SKM-1 (cell line): ENCODE data around the gene TTYH2.

Source experiments
- DNase-seq: peaks from one replicate; lab custom pipeline; 2025; ENCODE audit not compliant: unreplicated experiment; lab: John Stamatoyannopoulos, UW

TTYH2 gene

DNA sequence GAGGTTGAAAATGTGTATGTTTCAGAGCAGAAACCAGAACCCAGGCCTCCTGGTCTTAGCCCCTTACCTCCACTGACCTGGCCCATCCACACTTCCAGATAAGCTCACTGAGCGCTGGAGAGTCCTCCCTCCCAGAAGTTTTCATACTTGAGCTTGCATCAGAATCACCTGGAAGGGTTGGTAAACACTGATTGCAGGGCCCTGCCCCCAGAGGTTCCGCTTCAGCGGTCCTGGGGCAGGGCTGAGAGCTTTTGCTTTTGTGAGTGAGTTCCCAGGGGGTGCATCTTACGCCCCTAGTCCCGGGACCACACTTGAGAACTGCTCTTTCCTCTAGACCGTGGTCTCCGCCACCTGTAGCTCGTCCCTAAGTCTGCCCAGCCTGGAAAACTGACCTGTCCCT is 20.6 kb downstream of the TTYH2 start:
- no peak for DNase-seq

DNA sequence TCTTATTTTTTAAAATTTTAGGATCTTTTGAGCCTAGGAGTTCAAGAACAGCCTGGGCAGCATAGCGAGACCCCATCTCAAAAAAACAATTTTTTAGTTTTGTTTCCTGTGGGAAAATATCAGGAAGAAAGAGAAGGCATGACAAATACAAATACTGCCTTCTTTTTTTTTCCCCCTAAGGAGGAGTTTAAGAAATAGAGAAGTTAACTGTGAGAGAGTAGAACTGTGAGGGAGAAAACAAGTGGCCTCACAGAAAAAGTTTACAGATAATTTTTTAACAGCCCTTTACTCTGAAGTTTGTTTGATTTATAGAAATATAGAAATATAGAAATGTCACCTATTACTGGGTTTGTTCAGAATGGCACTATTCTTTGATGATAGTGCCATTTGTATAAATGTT is 21.1 kb downstream of the TTYH2 start:
- DNase-seq: no peak

DNA sequence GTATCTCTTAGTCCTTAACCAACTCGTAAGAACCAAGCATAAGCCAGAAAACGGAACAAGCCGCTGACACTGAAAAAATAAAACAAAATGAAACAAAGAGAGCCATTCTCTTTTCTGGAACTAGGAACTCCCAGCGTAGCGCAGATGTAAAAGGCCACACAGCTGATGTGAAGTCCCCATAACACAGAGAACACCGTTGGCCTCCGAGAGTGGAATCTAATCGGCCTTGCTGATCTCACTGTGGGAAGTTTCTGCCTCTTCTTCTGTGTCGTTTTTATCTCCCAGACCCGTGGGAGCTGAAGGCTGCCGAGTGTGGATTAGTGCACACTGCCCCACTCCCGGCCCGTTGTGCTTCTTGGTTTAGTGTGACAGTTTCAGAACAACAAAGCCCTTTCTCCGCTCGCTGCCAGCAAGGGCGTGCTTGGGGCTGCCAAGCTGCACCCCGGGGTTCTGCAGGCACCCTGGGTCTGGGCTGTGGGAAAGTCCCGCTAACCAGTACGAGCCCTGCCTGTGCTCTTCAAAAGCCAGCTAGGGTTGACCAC is 21.7 kb downstream of the TTYH2 start:
- DNase-seq: no peak

DNA sequence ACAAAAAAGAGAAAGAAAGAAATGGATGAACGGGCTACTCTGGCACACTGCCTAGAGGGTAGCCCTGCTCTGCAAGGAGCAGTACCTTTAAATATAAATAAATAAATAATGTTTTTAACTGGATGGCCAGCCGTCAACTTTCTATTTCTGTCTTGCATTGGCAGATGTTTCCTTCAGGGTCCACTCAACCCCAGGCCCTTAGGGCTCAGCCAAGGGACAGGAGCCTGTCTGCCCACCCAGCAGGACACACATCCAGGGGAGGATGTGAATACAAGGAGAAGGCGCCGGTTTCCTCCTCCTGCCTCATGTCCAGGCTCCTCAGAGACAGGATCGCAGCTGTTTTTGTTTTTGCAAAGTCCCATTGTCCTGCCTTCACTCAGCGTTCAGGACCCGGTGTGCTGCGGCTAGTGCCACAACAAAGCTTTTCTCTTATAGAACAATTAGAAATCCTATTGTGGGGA is 22.6 kb downstream of the TTYH2 start:
- no peak for DNase-seq

DNA sequence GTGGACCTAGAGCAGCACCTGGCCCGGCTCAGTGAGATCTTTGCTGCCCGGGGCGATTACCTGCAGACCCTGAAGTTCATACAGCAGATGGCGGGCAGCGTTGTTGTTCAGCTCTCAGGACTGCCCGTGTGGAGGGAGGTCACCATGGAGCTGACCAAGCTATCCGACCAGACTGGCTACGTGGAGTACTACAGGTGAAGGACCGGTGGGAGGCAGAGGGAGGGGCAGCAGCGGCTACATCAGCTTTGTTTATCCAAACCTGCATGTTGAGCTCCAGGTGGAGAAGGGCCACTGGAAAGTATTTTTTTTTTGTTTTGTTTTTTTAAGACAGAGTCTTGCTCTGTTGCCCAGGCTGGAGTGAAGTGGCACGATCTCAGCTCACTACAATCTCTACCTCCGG is 23.9 kb downstream of the TTYH2 start:
- DNase-seq: no peak

DNA sequence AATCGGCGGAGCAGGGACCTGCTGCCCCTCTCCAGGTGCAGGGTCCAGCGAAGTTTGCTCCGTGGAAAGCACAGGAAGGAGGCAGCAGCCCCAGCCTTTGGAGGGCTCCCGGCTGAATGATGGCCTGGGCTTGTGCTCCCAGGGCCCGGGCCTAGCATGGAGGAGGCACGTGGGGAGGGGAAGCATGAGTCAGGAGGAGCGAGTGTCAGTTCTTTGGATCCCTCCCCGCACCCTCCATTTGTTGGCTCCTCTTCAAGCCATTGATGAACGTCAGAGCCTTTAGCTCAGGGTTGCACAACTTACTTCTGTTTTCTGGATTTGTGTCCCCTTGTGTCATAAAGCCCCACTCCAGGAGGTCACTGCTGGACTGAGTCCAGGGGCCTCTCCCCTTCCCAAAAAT is 25.8 kb downstream of the TTYH2 start:
- peak; percentile 9 for DNase-seq

DNA sequence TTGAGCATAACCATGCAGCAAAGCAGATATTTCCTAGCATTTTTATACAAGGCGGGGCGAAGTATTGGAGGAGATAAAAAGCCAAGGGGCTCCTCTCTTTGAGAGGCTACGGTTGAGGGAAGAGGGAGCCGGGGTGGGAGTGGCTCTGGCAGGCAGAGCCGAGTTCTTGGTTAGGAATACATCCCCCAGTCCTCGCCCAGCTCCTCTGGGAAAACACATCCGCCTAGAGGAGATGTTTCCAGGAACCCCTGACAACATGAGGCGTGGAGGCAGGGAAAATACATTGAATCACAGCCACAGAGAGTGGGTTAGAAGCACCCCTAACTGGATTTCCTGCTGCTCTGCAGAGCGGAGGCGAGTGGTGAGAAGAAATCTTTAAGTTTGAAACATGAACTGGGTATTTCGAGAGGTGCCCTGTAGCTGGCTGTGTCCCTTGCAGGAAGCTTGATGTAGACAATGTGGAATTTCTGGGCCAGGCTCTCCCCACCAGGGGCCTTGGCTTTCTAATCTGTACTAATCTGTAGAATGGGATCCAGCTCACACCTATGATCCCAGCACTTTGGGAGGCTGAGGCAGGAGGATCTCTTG is 27.3 kb downstream of the TTYH2 start:
- no peak for DNase-seq

DNA sequence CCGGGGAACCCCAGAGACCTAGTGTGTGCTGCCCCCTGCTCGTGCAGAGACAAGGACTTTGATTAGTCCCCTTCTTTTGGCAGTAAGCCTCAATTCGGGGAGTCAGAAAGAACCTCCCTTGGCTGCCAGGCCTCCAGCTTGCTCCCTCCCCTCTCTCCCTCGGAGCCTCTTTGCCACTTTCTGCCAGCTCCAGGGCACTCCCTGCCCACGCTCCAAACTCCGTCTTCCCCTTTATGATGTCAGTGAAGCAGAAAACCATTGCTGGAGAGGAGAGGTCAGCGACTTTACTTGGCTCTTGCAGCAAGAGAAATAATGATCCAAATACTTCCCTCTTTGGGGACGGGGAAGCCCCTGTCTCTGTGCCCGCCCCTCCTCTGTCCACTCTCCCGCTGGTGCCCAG is 28.1 kb downstream of the TTYH2 start:
- DNase-seq: no peak

DNA sequence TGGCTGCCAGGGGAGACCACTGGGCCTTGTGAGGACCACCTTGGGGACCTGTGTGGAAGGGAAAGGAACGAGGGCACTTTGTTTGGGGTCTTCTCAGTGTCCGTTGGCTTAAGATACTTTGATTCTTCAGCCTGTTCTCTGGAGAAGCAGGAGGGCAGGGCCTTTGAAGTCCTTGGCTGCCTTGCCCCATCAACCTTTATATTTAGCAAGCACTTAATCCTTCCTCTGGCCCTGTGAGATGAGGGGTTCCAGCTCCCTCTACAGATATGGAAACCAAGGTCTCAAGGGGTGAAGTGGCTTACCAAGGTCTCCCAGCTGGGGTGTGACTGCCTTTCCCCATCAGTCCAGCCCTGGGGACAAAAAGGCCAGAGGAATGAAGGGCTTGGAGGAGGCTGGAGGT is 28.5 kb downstream of the TTYH2 start:
- no peak for DNase-seq

DNA sequence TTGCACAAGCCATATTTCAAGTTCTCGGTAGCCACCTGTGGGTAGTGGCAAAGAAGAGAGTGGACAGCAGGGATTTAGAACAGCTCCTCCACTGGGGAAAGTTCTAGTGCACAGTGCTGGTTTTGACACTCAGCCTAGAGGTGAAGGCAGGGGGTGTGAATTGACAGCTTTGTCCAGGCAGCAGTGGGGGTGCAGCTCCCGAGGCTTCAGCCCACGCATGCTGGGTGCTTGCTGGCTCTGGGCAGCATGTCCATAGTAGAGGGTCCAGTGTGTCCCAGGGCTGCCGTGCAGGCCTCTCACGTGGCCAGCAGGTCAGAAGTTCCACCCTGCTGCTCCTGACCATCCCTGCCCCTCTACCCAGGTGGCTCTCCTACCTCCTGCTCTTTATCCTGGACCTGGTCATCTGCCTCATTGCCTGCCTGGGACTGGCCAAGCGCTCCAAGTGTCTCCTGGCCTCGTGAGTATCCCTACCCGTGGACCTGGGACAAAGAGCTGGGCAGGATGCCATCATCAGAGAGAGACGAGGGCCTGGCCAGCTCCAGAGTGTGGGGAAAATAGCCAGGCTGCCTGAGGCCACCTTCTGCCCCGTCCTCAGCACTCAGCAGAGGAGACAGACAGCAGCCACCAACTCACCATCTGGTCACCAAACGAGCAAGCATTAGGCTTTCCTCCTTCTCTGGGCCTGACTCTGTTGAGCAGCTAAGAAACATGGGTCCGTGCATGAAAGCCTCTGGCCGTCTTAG is 29.8 kb downstream of the TTYH2 start:
- DNase-seq: no peak

DNA sequence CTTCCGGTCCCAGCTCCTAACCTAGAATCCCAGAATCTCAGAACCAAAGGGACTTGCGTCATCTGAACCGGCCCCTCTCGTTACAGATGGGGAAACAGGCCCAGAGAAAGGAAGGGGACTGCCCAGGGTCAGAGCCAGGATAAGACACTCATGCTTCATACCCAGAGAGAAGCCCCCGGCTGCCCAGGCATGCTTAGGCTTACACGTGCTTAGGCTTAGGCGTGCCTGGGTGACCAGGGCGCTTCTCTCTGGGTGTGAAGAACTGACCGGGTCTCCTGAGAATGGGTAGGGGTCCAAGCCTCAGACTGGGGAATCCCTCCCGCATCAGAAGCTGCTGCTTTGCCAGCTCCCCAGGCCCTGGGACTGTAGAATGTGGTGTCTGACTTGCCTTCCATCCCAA is 30.8 kb downstream of the TTYH2 start:
- no peak for DNase-seq

DNA sequence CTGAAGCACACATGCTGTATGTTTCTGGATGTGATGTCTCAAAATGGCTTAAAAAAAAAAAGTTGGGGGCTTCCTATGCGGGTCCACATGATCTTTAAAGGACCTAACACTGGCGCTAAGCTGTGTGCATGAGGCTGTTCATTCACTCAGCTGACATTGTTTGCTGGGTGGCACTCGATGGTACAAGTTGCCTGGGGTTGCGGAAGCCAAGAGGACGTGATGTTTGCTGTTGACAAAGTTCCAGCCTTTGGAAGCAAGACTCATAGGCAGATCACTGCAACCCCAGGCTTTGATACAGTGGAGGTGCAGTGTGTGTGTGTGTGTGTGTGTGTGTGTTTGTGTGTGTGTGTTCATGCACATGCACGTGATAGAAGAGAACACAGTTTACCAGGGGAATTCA is 31.2 kb downstream of the TTYH2 start:
- DNase-seq: no peak

DNA sequence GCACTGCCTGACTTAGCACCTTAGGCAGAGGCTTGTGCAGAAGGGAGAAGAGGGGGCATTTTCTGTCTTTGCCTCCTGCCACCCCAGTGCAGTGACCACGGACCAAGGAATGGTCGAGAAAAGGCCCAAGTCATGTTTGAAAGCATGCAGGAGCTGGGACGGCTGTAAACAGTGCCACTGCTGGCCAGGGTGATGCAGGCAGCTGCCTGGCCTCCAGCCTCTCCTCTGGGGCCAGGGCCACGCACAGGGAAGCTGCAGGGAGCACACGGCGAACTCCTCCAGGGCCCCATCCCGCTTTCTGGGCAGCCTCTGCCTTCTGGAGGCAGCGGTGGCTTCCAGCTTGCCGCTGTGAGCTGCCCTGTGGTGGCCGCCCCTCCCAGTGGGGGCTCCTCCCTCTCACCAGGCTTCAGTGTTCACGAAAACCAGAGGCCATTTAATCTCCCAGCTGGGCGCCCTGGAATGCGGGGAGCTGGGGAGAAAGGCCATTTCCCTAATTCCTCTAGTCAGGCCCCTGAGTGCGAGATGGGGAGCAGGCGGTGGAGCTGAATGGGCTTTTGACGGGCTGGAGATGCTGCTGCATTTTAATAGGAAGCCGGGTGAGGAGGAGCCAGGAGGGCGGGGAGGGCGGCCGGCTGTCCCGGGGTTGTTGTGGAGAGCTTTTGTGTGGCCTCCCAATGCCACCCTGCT is 31.9 kb downstream of the TTYH2 start:
- DNase-seq: no peak

DNA sequence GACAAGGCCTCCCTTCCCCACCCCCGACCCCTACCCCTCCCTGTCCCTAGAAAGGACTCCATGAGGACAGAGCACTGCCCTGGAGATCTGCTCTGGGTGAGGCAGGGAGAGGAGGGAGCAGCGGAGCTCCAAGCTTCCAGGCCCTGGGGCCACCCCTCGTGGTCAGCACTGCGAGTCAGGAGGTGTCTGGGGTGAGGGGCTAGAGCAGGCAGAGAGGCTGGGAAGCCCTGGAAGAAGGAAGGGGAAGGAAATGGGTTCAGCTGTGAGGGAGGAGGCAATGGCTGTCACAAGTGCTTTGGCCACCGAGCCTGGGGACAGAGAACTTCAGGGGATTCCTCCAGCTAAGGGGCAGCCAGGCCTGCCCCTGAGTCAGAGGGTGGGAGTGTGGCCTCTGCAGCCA is 32.5 kb downstream of the TTYH2 start:
- no peak for DNase-seq

DNA sequence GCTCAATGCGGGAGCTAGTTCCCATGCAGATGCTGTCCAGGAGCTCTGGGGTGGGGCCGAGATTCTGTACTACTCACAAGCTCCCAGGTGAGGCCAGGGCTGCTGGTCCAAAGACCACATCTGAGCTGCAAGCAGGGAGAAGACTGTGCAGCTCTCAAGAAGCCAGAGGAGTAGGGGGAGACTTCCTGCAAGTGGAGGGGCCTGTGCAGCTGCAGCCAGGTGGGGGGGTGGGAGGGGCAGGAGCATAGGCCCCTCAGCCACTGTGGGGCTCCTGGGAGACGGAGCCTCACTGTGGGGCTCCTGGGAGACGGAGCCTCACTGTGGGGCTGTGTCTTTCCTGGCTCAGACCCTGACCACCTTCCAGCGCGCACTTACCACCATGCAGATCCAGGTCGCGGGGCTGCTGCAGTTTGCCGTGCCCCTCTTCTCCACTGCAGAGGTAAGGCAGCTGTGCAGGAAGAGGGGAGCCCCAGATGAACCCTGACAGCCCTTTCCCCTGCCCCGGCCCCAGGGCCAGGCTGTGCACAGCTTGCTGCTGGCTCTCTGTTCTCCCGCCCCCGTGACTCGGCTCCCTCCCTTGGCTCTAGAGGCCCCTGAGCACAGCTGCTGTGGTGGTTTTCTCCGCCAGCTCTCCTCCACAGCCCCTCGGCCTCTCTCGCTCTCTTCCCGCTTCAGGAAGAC is 36.4 kb downstream of the TTYH2 start:
- no peak for DNase-seq

DNA sequence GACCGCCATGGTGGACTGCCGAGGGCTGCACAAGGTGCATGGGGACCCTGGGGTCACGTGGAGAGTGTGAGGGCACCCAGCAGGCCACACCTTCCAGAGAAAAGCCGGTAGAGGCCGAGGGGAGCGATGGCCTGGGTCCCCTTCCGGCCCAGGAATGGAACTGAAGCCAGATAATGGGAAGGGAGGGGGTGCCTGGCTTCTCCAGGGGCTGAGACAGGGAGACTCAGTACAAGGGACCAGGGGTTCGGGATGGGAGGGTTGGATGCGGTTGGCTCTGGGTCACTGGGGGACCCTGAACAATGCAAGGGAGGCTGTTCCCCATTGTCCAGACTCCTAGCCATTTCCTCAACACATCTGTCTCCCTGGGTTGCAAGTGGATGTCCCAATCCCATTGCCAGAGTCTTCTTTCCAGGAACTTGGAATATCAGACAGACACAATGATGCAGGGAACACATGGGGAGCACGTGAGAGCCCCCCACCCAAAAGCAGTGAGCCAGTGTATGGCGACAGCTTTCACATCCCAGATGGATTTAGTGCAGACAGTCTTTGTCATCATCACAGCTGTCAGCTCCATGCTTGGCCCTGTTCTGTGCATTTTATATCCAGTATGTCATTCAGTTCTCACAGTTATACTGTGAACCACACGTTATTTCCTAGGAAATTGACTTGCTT is 37.1 kb downstream of the TTYH2 start:
- no peak for DNase-seq

DNA sequence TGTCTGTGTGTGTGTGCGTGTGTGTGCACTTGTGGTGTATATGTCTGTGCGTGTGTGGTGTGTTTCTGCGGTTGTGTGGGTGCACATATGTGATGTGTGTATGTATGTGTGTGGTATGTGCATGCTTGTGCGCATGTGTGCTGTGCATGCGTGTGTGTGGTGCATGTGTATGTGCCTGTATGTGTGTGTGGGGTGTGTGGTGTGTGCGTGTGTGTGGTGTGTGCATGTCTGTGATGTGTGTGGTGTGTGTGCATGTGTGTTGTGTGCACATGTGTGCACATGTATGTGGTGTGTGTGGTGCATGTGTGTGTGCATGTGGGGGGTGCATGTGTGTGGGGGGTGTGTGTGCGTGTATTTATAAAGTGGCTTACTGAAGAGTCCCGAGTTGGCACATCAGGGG is 37.7 kb downstream of the TTYH2 start:
- DNase-seq: no peak

DNA sequence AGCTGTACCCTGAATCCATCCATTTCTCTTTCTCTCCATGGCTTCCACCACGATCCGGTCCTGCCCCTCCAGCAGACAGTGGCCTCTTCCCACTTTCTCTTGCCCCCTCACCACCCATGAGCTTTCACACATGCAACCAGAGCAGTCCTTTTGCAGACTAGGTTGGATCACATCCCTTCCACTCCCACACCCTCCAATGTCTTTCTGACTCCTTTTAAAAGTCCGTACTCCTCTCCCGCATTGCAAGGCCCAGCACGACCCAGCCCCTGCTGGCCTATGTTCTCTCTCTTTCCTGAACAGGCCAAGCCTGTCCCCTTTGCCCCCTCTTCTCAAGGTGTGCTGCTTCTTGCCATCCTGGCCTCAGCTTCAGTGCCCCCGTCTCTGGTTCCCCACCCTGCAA is 38.2 kb downstream of the TTYH2 start:
- no peak for DNase-seq

DNA sequence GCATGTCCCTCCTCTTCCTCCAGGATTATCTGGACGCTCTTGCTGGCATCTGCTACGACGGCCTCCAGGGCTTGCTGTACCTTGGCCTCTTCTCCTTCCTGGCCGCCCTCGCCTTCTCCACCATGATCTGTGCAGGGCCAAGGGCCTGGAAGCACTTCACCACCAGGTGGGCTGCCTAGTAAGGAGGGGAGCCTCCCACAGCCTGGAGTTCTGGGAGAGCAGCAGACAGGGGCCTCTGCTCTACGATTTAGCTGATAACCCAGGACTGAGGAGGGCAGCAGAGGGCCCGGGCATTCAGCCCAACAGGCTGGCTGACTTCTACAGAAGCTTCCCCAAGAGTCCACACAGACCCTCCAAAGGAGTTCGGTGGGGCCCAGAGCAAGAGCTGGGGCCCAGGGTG is 38.8 kb downstream of the TTYH2 start:
- no peak for DNase-seq

DNA sequence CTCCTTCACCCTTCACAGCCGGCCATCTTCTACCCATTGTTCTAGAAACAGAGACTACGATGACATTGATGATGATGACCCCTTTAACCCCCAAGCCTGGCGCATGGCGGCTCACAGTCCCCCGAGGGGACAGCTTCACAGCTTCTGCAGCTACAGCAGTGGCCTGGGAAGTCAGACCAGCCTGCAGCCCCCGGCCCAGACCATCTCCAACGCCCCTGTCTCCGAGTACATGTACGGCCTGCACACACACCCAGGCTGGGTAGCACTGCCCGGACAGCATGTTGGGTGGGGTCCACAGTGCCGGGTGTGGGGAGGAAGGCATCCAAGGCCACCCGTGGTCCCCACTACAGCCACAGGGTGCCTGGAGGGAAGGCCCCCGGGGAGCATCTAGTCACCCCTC is 39.7 kb downstream of the TTYH2 start:
- no peak for DNase-seq

DNA sequence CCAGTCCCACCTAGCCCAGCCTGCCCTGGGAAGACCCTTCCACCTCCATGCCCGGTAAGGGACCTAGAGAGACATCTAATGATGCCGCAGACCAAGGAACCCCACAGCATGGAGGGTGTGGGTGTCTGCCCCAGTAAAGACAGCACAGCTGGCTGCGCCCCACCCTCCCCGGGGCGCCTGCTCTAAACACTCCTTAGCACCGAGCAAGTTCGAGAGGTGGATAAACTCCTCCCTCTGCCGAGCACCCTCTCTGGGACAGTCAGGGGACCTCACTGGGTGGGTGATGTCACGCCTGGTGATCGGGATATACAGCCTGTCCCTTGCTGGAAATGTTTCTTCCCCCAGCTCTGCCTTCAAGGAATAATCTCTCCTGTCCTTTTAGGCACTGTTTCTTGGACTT is 43.9 kb downstream of the TTYH2 start:
- no peak for DNase-seq
